ELR (cell line): ENCODE measurements around the gene SFXN5.

Source experiments
- DNase-seq: peaks from one replicate; pipeline ENCODE4 v3.0.0-alpha.2; 2015; ENCODE audit warnings: low read depth

Gene SFXN5

DNA sequence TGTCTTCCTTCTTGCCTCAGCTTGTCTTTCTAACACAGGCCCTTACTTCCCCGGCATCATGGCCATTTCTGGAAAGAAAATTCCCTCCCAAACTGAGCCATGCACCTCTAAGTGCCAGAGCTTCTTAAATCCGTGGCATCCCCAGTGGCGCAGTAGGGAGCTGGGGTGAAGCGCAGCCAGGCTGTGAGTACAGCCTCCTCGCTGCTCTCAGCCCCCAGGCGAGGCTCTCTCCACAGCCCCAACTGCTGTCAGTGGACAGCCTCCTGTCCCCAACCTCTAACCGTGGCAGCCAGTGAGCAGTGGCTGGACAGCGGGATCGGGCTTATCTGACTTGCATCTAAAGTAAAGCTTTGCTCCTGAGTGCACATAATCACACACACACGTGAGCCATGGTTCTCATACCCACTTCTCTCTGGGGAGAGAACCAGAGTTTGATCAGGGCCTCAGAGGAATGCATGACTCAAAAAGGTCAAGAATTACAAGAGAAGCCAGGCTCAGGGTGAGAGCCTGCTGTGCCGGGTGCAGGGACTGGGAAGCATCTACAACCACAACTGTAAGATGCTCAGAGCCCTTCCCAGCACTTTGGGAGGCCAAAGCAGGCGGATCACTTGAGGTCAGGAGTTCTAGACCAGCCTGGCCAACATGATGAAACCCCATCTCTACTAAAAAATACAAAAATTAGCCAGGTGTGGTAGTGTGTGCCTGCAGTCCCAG is 50.7 kb downstream of the SFXN5 start:
- DNase-seq, result peak; percentile 87

DNA sequence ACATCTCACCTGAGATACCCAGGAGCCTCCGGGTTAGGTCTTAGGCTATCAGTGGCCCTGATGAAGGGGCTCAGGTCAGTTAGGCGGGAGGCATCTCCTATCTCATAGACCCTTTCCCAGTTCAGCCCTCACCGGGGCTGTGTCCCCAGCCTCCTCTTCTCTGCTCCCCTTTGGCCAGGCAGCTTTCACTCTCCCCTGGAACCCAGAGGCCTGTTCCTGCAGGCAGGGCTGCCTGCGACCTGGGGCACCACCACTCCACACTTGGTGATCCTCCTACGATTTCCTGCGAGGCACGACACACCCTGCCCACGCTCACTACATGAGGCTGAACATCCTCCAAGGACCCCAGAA is 51.2 kb downstream of the SFXN5 start:
- no peak for DNase-seq

DNA sequence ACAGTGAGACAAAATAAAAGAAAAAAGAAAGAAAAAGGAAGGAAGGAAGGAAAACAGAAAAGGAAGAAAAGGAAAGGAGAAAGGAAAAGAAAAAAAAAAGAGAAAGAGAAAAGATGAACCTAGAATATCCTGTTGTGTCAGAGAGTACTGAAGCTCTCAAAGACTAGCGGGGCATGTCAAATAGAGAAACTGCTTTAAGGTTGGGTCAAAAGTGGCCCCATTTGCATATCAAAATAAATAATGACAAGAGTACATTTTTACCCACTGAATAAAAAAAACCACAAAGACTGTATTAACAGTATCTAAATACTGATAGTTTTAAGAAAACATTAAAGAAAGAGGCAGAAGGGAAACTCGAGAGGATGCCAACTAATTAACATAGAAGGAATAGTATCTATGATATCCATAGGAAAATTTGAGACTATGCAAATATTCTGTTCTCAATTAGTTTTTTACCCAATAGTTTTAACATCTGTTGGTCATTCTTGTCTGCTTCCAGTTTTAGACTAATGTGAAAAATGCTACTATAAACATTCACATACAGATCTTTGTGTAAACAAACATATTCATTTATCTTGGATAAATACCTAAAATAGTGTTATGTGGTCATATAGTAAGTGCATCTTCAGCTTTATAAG is 53.2 kb downstream of the SFXN5 start:
- peak; percentile 20 for DNase-seq

DNA sequence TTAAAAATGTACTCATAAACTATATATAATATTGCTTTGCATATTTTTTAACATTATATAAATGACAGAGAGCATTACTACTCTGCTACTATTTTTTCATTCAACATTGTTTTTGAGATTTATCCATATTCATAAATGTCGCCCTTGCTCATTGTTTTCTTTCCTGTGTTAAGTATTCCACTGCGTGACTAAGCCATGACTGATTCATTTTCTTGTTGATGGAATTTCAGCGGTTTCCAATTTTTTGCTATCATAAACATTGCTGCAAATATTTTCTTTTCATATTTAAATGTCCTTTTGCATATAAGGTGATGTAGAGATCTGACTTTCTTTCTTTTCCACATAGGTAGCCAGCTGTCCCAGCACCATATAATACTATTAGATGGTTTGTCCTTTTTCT is 57.6 kb downstream of the SFXN5 start:
- DNase-seq, result peak; percentile 80

DNA sequence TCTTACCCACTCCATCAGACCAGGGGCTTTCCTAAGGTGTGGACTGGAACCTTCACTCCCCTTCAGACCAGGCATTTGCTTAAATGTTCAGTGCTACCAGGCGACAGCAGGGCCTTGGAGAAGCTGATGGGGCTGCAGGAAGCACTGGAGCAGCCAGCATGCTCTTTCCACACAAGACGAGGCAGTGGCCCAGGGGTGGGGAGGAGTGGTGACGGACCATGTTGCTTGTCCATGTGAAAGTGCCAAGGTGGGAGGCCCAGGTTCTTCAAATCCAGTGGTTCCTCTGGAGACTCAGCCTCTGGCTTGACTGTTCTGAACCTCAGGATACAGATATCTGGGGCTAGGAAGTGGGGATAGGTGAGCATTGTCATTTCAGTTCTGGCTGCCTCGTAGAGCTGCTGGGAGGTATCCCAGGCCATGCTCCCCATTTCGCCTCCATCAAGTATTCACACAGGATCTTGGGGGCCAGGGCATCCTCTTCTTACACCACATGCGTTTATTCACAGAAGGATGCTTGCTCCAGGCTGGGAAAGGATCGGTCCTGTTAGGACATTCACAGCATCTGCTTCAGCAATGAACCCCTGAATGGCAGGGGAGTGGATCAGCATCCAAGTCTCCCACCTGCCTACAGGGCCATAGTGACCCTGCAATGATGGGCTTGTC is 62.2 kb downstream of the SFXN5 start:
- DNase-seq, result no peak

DNA sequence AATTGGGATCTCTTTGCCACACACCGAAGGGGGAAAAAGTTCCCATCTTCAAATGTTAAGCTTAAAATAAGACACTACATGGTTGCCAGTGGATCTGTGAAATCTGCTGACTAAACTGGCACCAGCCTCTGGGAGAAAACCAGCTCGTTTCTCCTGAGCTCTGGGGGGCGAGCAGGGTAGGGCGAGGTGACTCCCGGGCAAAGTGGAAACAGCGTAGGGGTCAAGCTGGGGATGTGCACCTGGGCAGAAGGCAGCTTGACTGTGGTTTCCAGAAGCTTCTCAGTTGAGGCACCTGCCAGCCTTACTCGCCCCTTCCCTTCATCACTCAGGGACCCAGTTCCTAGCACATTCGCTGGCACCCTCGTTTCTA is 62.8 kb downstream of the SFXN5 start:
- DNase-seq, result no peak

DNA sequence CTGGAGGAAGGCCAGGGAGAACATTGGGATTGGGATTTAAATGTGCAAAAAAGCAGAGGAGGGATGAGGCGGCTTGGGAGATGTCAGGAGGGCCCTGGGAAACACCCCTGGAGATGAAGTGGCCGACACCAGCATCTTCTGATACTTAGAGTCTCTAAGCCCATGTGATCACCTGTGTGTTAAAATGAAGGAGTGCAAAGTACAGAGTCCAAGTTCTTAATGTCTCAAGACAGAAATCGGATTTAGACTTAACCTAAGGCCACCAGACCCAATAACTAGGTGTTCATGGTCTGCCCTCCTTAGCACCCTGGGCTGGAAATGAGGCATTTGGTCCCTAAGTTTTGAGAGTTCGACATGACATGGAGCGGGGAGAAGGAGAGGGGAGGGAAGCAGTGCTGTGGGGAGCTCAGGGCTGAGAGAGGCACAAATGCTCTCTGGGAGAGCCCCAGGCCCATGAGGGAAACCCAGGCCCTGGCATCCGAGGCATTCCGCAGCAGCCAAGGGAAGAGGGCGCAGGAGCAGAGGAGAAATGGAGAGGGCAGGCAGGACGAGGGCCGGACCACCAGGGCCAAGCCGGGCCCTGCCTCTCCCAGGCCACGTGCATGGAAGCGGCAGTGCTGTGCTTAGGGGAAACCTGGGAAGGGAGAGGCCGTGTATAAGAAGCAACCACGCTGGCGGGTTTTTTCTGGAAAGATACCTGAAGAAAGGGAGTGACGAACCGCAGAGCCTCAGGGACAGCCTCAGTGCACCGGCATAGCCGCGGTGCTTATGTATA is 63.3 kb downstream of the SFXN5 start:
- no peak for DNase-seq

DNA sequence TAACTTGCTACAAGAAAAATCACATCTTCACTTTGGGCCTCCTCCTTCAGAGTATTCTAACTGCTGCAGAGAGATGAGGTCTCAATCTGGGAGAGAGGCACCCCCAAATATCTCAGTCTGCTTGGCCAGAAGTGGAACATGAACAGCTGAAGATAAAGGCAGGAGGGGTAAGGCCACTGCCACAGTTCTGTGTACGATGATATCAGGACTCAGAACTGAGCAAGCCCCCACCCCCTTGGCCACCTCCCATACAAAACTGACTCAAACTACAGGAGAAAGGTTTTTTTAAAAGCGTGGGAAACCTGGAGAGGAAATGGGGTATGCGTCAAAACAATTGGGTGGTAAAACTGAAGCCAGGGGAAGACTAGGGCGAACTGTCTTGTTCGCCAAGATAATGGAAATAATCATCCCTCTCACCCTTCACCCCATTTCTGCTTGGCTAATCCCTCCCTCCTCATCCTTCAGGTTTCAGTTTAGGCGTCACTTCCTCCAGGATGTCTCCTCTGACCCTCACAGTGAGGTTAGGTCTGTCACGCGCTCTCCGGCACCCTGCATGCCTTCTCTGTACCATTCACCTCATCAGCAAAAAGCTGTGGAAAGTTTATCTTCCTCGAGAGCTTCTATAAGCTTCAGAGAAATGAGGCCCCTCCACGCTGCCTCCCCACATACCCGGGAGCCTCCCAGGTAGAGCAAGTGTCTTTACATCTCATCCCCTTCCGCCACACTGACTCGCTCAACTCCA is 64.4 kb downstream of the SFXN5 start:
- DNase-seq, result no peak

DNA sequence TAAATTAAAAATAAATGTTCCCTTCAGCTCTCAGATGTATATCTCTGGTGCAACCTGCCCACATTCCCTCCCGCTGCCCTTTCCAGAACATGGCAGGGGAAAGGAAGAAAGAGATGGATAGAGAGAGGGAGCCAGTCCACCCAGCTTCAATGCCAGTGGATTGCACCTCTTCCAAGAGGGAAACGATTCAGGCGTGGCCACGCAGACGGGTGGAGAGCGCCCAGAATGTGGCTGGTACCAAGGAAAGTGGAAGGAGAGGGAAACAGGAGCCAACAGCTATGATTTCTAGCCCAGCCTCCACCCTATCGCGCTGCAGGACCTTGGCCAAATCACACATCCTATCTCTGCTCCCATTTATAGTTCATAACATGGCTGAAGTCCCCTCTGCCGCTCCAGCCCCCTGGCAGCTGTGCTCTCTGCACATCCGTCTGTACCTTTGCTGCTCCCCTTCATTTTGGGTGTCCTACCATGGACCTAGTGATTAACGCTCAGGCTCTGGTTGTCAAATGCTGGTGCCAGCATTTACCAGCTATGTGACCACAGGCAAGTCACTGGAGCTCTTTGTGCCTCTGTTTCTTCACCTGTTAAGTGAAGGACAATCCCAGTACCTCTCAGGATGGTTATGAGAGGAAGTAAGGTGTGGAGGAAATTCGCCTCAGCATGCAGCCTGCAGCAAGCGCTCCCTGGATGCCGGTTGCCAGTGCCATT is 66.5 kb downstream of the SFXN5 start:
- DNase-seq, result no peak

DNA sequence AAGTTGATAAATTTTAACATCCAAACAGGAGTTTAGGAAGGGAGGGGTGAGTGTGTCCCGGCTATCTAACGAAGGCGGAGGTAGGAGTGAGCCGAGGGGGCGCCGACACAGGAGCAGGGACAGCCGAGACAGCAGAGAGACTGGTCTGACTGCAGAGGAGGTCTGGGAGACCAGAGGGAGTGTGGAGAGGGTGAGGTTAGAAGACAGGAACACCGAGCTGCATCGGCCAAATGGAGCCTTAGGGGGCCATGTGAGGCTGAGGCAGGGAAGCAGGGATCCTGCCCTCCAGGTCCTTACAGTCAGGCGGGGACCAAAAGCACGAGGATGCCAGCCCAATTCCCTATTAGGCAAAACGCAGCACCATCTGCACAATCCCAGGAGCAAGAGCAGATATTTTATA is 67.0 kb downstream of the SFXN5 start:
- no peak for DNase-seq

DNA sequence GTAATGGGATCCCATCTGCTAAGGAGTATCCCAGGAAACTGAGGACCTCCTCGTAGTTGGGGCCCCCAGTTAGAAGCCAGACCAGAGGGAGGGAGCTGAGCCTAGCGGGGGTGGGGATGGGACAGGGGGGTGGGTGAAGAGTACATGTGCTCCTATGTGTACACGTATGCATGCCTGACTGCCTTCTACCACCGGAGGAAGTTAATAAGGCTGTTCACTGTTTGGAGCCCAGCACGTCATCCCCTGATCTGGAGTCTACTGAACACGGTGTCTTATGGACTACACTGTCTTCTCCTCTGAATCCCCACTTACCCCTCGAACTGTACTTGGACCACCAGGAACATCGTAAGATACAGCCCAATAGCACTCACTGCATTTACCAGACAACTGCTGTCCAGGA is 68.5 kb downstream of the SFXN5 start:
- no peak for DNase-seq

DNA sequence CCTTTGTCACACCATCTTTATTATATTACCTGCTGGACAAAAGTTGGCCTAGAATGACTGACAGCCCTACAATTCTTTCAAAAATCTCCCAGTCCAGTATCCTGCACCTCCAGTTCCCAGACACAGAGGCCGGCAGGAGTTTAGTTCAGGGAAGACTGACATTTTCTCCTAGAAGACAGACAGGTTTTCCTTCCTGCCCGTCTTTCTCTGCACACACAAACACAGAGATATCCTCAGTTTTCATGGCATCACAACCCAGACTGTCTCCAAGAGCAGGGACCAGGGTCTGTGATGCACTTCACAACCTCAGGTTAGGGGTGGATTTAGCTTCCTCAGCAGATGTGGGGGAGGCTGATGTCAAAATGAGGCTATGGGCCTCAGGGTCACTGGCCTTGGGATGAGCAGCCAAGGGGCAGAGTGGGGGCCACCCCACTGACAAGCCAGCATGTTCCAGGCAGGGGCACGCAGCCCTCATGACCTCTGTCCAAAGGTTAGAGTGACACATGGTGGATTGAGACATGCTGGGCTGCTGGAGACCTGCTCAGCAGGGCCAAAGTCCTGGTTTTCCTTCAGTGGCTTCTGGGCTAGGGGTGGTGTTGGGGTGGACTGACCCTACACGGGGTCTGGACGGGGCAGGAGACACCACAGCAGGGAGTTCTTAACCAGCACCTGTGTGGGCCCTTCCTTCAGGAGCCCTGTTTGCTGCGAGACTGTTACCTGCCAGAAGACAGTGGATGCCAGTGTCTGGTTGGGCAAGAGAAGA is 70.5 kb downstream of the SFXN5 start:
- DNase-seq, result no peak

DNA sequence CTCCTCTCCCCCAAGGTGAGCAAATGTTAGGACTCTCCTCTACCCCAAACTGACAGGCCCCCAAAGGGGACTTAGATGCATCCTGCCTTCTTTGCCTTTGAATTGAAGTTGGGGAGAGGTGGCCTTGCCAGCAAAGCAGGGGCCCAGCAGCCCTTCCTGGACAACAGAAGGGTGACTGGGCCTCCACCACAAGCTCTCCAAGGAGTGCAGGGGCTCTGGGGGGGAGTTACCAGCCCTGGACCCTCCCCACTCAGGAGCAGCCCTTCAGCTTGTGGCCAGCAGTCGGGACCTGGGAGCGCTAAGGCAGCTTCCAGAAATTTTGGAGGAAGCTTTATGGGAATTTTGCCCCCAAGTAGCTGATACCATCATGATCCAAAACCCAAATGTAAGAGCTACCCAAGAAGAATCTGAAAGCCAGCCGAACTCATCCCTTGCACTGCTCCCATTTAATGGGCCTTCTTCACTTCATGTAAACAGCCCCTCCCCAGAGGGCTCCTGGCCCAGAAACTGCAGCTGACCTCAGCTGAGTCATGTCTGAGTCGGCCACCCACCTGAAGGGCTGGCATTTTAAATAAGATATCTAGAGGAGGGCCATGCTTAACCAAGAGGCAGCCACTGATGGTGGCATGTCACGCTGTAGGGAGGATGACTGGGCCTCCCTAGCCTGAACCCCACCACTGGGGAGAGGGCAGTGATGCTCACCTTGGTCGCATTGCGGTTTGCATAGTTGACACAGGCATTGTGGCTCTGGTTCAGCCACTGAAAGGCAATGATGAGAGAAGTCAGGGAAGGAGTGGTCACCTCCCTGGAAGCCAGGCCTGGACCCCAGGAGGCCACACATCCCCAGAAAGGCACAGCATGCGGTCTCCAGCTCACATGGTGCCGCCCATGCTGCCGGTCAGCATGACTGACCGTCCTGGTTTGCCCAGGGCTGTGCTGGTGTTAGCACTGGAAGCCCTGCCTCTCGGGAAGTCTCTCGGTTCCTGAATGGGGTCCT is 71.5 kb downstream of the SFXN5 start:
- DNase-seq, result peak; percentile 61

DNA sequence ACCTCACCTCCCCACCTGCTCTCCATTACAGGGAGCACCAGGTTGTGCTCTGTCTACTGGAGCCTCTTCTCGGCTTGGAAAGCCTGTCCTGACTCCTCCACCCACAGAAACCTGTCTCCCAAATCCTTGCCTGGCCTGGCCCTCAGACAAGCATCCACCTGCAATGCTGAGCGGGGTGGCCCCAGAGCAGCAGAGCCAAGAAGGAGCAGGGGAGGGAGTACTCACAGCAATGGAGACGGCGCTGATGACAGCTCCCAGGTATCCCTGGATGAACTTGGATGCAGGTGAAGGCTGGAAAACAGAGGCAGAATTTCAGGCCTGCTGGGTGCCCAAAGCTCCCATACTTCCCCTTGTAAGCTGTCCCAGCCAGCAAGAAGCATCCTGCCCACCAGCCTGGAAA is 72.8 kb downstream of the SFXN5 start:
- no peak for DNase-seq

DNA sequence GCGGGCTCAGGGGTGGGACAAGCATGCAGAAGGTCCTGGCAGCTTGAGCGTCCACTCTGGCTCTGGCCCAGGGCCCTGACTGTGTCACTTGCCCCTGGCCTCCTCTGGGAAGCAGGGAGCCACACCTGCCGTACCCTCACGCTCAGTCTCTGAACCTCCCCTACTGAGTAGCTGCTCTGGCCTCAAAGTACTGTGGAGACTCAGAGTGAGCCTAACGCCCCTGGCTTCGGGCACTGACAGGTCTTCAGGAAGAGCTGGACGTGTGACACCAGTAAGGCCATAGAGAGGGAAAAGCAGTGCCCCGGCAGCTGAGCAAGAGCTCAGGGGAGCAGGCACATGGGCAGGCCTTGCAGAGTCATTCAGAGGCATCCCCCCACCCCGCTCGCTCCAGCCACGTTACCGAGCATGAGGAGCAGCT is 73.3 kb downstream of the SFXN5 start:
- no peak for DNase-seq

DNA sequence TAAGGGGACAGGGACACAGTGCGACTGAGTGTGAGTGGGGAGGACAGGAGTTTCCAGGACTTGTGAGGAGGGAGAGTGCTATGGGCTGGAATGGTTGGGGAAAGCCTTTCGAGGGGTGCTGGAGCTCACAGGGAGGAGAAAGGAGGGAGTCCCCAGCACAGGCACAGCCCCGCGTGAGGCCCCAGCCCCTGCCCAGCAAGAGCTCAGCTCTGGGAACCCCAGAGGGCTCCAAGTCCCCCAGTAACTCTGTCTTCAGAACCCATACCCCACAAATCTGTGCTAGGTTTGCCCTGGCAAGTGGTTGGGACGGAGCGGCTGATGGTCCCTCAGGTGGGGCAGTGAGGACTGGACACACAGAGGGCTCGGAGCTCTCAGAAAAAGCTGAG is 75.4 kb downstream of the SFXN5 start:
- no peak for DNase-seq

DNA sequence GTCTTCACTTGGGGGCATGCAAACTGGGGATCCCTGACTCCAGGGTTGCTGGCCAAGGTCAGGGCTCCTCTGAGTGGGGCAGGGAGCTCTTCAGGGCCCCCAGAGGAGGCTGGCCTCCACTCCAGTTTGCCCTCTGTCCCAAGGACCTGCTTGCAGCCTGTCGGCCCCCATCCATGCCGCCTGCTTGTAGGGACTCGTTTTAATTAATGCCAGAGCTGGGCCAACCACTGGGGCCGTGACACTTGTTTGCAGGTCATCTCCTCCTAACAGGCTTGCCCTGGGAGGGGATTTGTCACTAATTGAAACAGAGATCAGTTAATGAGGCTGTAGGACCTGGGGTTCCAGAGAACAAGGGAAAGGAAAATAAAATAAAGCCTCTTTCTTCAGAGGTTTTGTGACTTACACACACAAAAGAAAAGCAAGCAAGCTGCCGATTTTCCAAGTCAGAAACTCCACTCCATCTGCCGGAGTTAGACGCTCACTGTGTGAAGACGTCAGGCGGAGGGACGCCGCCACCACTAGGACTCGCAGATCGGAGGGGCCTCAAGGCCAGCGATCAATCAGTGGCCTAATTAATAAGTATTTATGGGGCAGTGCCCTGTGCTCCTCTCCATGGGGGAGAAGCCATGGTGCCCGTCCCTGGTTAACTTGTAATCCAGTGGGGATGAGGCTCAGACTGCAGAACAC is 75.9 kb downstream of the SFXN5 start:
- DNase-seq, result no peak

DNA sequence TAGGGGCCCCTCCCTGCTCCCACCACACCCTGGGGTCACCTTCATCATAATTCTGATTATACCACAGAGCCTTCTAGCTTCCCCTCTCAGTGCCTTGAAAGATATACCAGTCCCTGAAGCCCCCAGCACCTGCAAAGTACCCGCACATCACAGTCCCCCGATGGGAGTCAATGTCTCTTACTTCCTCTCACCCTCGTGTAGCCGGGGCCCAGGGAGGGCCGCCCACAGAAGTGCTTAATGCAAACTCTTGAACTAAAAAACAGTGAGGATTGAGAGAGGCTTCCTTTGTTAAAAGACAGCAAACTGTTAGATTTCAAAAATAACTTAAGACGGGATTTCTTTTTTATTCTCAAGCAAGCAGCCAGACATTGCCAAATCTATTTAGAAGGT is 76.5 kb downstream of the SFXN5 start:
- DNase-seq, result no peak
